WTC11 (cell line): ENCODE measurements around the gene NEAT1. TPM values are rescaled to one million over a fixed set of nuclear protein-coding genes. Genes with fewer than 3 reads are reported as not detected.
A peak's percentile ranks its signal among the peaks of the same experiment; 100 is the strongest.

Experiments used
- ATAC-seq: fragments of 200-7000 bp; cut with Tn5 transposase; 2 replicates; pipeline ENCODE4 v1.10.0; 2021; ENCODE audit warnings: mild to moderate bottlenecking, moderate library complexity
- CTCF ChIA-PET: fragments of 300-600 bp; sonication (Branson Sonifier 250); formaldehyde crosslinking; loops from one replicate; lab custom pipeline; 2021; ENCODE audit warnings: antibody characterized with exemption; lab: Charles Lee
- POLR2A ChIA-PET: fragments of 350-600 bp; sonication (Branson Sonifier 250); formaldehyde crosslinking; loops from one replicate; lab custom pipeline; 2021; ENCODE audit warnings: antibody characterized with exemption; lab: Charles Lee
- DNase-seq: peaks from one replicate; pipeline ENCODE4 v3.0.0; 2021; ENCODE audit warnings: low spot score
- H3K27ac Mint-ChIP-seq: 2 replicates; pipeline ENCODE4 v1.8.0; 2021; ENCODE audit warnings: mixed read lengths
- H3K27me3 Mint-ChIP-seq: 2 replicates; pipeline ENCODE4 v1.8.0; 2021; ENCODE audit warnings: low read depth, mild to moderate bottlenecking, moderate library complexity, mixed read lengths
- H3K36me3 Mint-ChIP-seq: 2 replicates; pipeline ENCODE4 v1.8.0; 2021; ENCODE audit warnings: mixed read lengths
- H3K4me1 Mint-ChIP-seq: 2 replicates; pipeline ENCODE4 v1.8.0; 2022; ENCODE audit warnings: mixed read lengths
- H3K4me3 Mint-ChIP-seq: 2 replicates; pipeline ENCODE4 v1.8.0; 2021; ENCODE audit warnings: mild to moderate bottlenecking, moderate library complexity, mixed read lengths
- H3K9me3 Mint-ChIP-seq: 2 replicates; pipeline ENCODE4 v1.8.0; 2021; ENCODE audit warnings: mixed read lengths
- CBFB ChIP-seq: sonication (generic); formaldehyde crosslinking; IDR thresholded peaks from 2 replicates; pipeline ENCODE4 v1.8.1; 2022; ENCODE audit warnings: mild to moderate bottlenecking, low read depth, missing genetic modification reagents
- CREB1 ChIP-seq: sonication (generic); formaldehyde crosslinking; IDR thresholded peaks from 2 replicates; pipeline ENCODE4 v1.8.0; 2023; ENCODE audit warnings: mild to moderate bottlenecking, missing genetic modification reagents
- FOXJ3 ChIP-seq: sonication (generic); formaldehyde crosslinking; IDR thresholded peaks from 2 replicates; pipeline ENCODE4 v1.9.0; 2021; ENCODE audit warnings: missing genetic modification reagents, mild to moderate bottlenecking, borderline replicate concordance
- FOXP1 ChIP-seq: sonication (generic); formaldehyde crosslinking; IDR thresholded peaks from 2 replicates; pipeline ENCODE4 v1.8.0; 2022; ENCODE audit warnings: missing genetic modification reagents, mild to moderate bottlenecking, moderate library complexity, borderline replicate concordance
- GABPB1 ChIP-seq: sonication (generic); formaldehyde crosslinking; IDR thresholded peaks from 2 replicates; pipeline ENCODE4 v1.8.1; 2023; ENCODE audit warnings: mild to moderate bottlenecking, missing genetic modification reagents
- HMGA2 ChIP-seq: fragments of 250-450 bp; sonication (Bioruptor Pico); IDR thresholded peaks from 2 replicates; pipeline ENCODE4 v1.4.0; 2021; ENCODE audit warnings: mild to moderate bottlenecking, moderate library complexity
- JAZF1 ChIP-seq: fragments of 250-450 bp; sonication (Bioruptor Pico); IDR thresholded peaks from 2 replicates; pipeline ENCODE4 v1.9.0; 2021; ENCODE audit warnings: moderate library complexity, mild to moderate bottlenecking, inconsistent platforms
- MXD4 ChIP-seq: fragments of 250-450 bp; sonication (Bioruptor Pico); IDR thresholded peaks from 2 replicates; pipeline ENCODE4 v1.8.0; 2021; ENCODE audit warnings: mild to moderate bottlenecking, moderate library complexity, borderline replicate concordance
- NFATC4 ChIP-seq: fragments of 250-450 bp; sonication (Bioruptor Pico); IDR thresholded peaks from 2 replicates; pipeline ENCODE4 v1.9.0; 2021; ENCODE audit warnings: mild to moderate bottlenecking
- NR3C1 ChIP-seq: sonication (generic); formaldehyde crosslinking; conservative IDR thresholded peaks from 2 replicates; pipeline ENCODE4 v1.8.1; 2023; ENCODE audit warnings: low read depth, mild to moderate bottlenecking, missing genetic modification reagents
- TCF7 ChIP-seq: sonication (generic); formaldehyde crosslinking; IDR thresholded peaks from 2 replicates; pipeline ENCODE4 v1.8.0; 2022; ENCODE audit warnings: mild to moderate bottlenecking, low read depth, missing genetic modification reagents, moderate library complexity
- ZNF138 ChIP-seq: sonication (generic); formaldehyde crosslinking; conservative IDR thresholded peaks from 2 replicates; pipeline ENCODE4 v1.8.1; 2022; ENCODE audit warnings: mild to moderate bottlenecking, moderate library complexity, missing genetic modification reagents
- ZNF416 ChIP-seq: fragments of 250-450 bp; sonication (Bioruptor Pico); IDR thresholded peaks from 2 replicates; pipeline ENCODE4 v1.9.0; 2021; ENCODE audit warnings: mild to moderate bottlenecking, inconsistent platforms
- total RNA-seq: library from RNA; stranded (reverse); gene quantifications from 3 replicates; pipeline ENCODE4 v1.2.3, GENCODE V29; 2021
- TF ChIP-seq, protein P1 (sequence below): sonication (generic); formaldehyde crosslinking; IDR thresholded peaks from 2 replicates; pipeline ENCODE4 v1.8.0; 2023; ENCODE audit warnings: mild to moderate bottlenecking, missing genetic modification reagents
- TF ChIP-seq, protein P2 (sequence below): sonication (generic); formaldehyde crosslinking; IDR thresholded peaks from 2 replicates; pipeline ENCODE4 v1.8.0; 2023; ENCODE audit warnings: missing genetic modification reagents
- TF ChIP-seq, protein P3 (sequence below): fragments of 250-450 bp; sonication (Bioruptor Pico); IDR thresholded peaks from 2 replicates; pipeline ENCODE4 v2.1.2; 2022; ENCODE audit warnings: mild to moderate bottlenecking, moderate library complexity
- TF ChIP-seq, protein P4 (sequence below): sonication (generic); formaldehyde crosslinking; IDR thresholded peaks from 2 replicates; pipeline ENCODE4 v1.8.0; 2022; ENCODE audit warnings: mild to moderate bottlenecking, missing genetic modification reagents
- TF ChIP-seq, protein P5 (sequence below): sonication (generic); formaldehyde crosslinking; IDR thresholded peaks from 2 replicates; pipeline ENCODE4 v1.8.1; 2022; ENCODE audit warnings: mild to moderate bottlenecking, missing genetic modification reagents, moderate library complexity, borderline replicate concordance
- TF ChIP-seq, protein P6 (sequence below): sonication (generic); formaldehyde crosslinking; IDR thresholded peaks from 2 replicates; pipeline ENCODE4 v1.8.0; 2022; ENCODE audit warnings: mild to moderate bottlenecking, missing genetic modification reagents

The NEAT1 gene
- total RNA-seq, 1 experiment from 2014 or later = 38.1 TPM

DNA sequence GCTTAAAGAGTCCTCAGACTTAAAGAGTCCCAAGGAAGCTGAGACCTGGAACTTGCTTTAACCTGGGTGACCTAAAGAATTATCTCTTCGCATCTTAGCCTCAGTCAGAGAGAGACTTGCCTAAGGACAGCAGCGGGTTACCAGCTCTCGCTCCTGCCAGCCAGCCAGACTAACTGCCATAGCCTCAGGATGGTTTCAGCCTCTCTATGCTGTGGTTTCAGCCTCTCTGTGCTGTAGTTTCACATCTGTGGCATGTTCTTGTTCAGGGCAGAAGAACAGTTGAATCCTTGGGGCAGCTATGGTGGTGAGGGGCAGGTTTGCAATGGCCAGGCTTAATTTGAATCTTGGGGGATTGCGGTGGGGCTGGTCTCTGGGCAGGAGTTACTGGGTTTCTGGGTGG lies 33.9 kb upstream of the NEAT1 start:
- Mint-ChIP-seq H3K4me3 (no peak overlapping the region), H3K9me3 (no peaks in the 10 kb centered on the region), H3K4me1 (peaks cover 22% of the 10 kb centered on the region), H3K27ac (no peak overlapping the region), H3K36me3 (no peaks in the 10 kb centered on the region), H3K27me3 (no peaks in the 10 kb centered on the region; the same call in 1 of the 2 replicates)
- POLR2A ChIA-PET = interaction anchor here (0.7 kb wide), 1 partner anchor 150 kb away, joined by 3 read pairs; no protein-coding TSS in a partner anchor
- DNase-seq (no peak), ATAC-seq (no peak)
- CTCF ChIA-PET = interaction anchor here (1.0 to 1.4 kb wide), 4 partner anchors 26 to 122 kb away, joined by 3 to 5 read pairs (median 3); no protein-coding TSS in a partner anchor
- no peak for TF ChIP-seq NR3C1 (CRISPR knock-in tag)

DNA sequence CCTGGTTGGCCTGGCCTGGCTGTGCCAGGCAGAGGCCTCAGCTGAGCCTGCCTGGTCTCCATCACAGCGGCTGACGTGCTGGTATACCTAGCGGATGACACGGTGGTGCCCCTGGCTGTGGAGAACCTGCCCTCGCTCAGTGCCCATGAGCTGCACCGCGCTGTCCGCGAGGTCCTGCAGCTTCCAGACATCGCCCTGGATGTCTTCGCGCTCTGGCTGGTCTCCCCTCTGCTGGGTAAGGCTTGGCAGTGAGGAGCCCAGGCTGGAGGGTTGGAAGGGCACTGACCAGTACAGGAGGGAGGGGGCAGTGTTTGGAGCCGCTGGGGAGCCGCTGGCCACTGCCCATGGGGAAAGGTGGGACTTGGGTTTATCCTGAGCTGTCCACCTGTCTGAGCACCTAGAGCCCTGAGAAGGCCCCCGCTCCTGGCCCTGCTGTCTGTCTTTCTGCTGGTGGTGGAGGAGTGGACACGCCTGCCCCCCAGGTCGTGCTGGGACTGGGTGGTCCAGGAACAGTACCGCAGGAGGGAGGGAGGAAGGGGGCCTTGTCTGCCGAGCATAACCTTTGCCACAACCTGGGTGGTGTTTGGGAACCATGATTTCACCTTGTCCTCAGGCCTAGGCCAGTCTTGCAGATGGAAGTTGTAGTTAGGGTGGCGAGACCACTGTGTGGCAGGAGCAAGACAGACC lies 33.2 kb upstream of the NEAT1 start:
- no peaks in the 10 kb centered on the region; the same call in 1 of the 2 replicates for H3K27me3 Mint-ChIP-seq
- H3K36me3 Mint-ChIP-seq = no peaks in the 10 kb centered on the region
- ChIA-PET POLR2A (interaction anchor here (0.7 to 1.0 kb wide), 2 partner anchors 31 to 149 kb away, joined by 3 read pairs; no protein-coding TSS in a partner anchor), CTCF (interaction anchor here (0.8 to 2.0 kb wide), 6 partner anchors 9 to 205 kb away, joined by 3 to 7 read pairs (median 4); no protein-coding TSS in a partner anchor)
- H3K27ac Mint-ChIP-seq = no peak overlapping the region; the same call in 1 of the 2 replicates
- no peaks in the 10 kb centered on the region for H3K9me3 Mint-ChIP-seq
- no peak overlapping the region for H3K4me3 Mint-ChIP-seq
- H3K4me1 Mint-ChIP-seq = peaks cover 15% of the 10 kb centered on the region
- no peak for TF ChIP-seq GABPB1 (CRISPR knock-in tag)
- no peak for TF ChIP-seq NFATC4 (CRISPR knock-in tag)
- no peak for TF ChIP-seq JAZF1 (CRISPR knock-in tag)
- TF ChIP-seq, protein P1, sequence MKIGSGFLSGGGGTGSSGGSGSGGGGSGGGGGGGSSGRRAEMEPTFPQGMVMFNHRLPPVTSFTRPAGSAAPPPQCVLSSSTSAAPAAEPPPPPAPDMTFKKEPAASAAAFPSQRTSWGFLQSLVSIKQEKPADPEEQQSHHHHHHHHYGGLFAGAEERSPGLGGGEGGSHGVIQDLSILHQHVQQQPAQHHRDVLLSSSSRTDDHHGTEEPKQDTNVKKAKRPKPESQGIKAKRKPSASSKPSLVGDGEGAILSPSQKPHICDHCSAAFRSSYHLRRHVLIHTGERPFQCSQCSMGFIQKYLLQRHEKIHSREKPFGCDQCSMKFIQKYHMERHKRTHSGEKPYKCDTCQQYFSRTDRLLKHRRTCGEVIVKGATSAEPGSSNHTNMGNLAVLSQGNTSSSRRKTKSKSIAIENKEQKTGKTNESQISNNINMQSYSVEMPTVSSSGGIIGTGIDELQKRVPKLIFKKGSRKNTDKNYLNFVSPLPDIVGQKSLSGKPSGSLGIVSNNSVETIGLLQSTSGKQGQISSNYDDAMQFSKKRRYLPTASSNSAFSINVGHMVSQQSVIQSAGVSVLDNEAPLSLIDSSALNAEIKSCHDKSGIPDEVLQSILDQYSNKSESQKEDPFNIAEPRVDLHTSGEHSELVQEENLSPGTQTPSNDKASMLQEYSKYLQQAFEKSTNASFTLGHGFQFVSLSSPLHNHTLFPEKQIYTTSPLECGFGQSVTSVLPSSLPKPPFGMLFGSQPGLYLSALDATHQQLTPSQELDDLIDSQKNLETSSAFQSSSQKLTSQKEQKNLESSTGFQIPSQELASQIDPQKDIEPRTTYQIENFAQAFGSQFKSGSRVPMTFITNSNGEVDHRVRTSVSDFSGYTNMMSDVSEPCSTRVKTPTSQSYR = no peak
- no peak for TF ChIP-seq FOXJ3 (CRISPR knock-in tag)
- TF ChIP-seq FOXP1 (CRISPR knock-in tag) = 0 out of 2 replicates have a peak, but pooled peaks have one; percentile 39
- no peak for ATAC-seq
- no peak for DNase-seq

DNA sequence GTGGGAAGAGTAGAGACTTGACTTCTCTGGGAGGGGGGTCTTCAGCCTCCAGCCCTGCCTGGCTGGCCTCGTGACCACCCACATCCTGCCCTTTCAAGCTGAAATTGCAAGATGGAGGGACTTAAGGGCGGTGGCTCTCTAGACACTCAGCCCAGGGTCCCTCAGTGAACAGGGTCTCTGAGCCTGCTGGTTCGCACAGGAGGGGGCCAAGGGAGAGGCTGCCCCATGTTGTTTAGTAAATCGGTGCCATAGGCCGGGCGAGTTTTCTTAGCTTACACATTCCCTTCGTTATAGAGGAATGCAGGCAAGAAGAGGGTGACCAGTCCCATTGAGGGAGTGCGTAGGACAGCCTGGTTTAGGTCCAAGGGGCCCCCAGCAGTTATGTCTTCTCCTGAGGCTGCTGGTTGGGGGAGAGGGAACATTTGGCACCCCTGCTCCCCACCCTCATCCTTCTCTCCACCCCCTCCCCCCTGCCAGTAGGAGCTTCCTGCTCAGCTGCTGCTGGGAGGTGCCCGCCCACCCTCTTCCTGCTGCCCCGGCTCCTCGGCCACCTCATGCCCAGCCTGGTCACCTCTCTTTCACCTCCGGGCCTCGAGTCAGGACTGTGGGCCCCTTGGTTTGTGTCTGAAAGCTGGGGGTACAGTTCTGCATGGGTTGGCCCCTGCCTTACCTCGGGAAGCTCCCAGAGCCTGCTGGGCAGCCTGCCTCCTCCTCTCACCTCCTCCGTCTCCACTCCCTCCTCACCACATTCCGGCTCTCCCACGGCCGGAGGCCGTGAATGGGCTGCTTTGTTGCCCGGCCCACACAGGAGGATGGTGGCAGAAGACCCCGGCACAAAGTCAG lies 32.3 kb upstream of the NEAT1 start:
- Mint-ChIP-seq H3K27ac (no peak overlapping the region), H3K4me1 (peaks cover 14% of the 10 kb centered on the region), H3K4me3 (no peak overlapping the region), H3K9me3 (no peaks in the 10 kb centered on the region), H3K36me3 (no peaks in the 10 kb centered on the region), H3K27me3 (no peaks in the 10 kb centered on the region; the same call in 1 of the 2 replicates)
- ATAC-seq (peak; percentile 21; the same call in 1 of the 2 replicates), DNase-seq (no peak)
- POLR2A ChIA-PET = interaction anchor here (0.8 to 1.0 kb wide), 2 partner anchors 30 to 118 kb away, joined by 3 read pairs; no protein-coding TSS in a partner anchor
- CTCF ChIA-PET = interaction anchor here (0.5 to 2.4 kb wide), 12 partner anchors 10 to 248 kb away, joined by 3 to 9 read pairs (median 4); partner anchors contain the start of genes SIPA1 and ZNRD2
- TF ChIP-seq, protein P2, sequence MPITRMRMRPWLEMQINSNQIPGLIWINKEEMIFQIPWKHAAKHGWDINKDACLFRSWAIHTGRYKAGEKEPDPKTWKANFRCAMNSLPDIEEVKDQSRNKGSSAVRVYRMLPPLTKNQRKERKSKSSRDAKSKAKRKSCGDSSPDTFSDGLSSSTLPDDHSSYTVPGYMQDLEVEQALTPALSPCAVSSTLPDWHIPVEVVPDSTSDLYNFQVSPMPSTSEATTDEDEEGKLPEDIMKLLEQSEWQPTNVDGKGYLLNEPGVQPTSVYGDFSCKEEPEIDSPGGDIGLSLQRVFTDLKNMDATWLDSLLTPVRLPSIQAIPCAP = no peak
- TF ChIP-seq, protein P3, sequence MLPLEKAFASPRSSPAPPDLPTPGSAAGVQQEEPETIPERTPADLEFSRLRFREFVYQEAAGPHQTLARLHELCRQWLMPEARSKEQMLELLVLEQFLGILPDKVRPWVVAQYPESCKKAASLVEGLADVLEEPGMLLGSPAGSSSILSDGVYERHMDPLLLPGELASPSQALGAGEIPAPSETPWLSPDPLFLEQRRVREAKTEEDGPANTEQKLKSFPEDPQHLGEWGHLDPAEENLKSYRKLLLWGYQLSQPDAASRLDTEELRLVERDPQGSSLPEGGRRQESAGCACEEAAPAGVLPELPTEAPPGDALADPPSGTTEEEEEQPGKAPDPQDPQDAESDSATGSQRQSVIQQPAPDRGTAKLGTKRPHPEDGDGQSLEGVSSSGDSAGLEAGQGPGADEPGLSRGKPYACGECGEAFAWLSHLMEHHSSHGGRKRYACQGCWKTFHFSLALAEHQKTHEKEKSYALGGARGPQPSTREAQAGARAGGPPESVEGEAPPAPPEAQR (CRISPR knock-in tag) = no peak
- TF ChIP-seq, protein P4, sequence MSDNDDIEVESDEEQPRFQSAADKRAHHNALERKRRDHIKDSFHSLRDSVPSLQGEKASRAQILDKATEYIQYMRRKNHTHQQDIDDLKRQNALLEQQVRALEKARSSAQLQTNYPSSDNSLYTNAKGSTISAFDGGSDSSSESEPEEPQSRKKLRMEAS (CRISPR knock-in tag) = no peak
- TF ChIP-seq HMGA2 (CRISPR knock-in tag) (no peak), ZNF138 (CRISPR knock-in tag) (no peak), ZNF416 (CRISPR knock-in tag) (no peak), MXD4 (CRISPR knock-in tag) (no peak), CBFB (no peak), CREB1 (no peak), TCF7 (CRISPR knock-in tag) (no peak)
- TF ChIP-seq, protein P5, sequence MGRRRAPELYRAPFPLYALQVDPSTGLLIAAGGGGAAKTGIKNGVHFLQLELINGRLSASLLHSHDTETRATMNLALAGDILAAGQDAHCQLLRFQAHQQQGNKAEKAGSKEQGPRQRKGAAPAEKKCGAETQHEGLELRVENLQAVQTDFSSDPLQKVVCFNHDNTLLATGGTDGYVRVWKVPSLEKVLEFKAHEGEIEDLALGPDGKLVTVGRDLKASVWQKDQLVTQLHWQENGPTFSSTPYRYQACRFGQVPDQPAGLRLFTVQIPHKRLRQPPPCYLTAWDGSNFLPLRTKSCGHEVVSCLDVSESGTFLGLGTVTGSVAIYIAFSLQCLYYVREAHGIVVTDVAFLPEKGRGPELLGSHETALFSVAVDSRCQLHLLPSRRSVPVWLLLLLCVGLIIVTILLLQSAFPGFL (CRISPR knock-in tag) = no peak
- TF ChIP-seq, protein P6, sequence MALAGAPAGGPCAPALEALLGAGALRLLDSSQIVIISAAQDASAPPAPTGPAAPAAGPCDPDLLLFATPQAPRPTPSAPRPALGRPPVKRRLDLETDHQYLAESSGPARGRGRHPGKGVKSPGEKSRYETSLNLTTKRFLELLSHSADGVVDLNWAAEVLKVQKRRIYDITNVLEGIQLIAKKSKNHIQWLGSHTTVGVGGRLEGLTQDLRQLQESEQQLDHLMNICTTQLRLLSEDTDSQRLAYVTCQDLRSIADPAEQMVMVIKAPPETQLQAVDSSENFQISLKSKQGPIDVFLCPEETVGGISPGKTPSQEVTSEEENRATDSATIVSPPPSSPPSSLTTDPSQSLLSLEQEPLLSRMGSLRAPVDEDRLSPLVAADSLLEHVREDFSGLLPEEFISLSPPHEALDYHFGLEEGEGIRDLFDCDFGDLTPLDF (CRISPR knock-in tag) = no peak
